Kidney epithelial cell (primary cell): ENCODE measurements around the gene USHBP1. TPM values are rescaled to one million over a fixed set of nuclear protein-coding genes. Genes with fewer than 3 reads are reported as not detected.

Source experiments
- DNase-seq: peaks from one replicate; pipeline ENCODE4 v3.0.0-alpha.2; 2010; ENCODE audit warnings: low read depth
- H3K27me3 ChIP-seq: 2 replicates; pipeline ENCODE4 v1.6.0; 2011; ENCODE audit warnings: low read length; ENCODE audit not compliant: control insufficient read depth, insufficient read depth
- H3K36me3 ChIP-seq: 2 replicates; pipeline ENCODE4 v1.5.1; 2011; ENCODE audit warnings: low read length; ENCODE audit not compliant: control insufficient read depth, insufficient read depth
- H3K4me3 ChIP-seq: 2 replicates; pipeline ENCODE4 v1.5.1; 2011; ENCODE audit warnings: low read depth, mild to moderate bottlenecking, control low read depth, low read length
- total RNA-seq: library from RNA; depleted of rRNA; stranded (reverse); fragments of >200 nt; gene quantifications from 2 replicates; pipeline ENCODE4 v1.2.3, GENCODE V29; 2015
- TF ChIP-seq, protein P1 (sequence below): IDR thresholded peaks from 2 replicates; pipeline ENCODE4 v1.5.1; 2011; ENCODE audit warnings: mild to moderate bottlenecking, moderate library complexity, low read length, control low read depth, inconsistent platforms; ENCODE audit not compliant: insufficient read depth, poor library complexity, severe bottlenecking

The USHBP1 gene
- 0.27 and 0.29 TPM in 2 replicates for total RNA-seq

GRCh38 chr19:17264641-17264979 lies at the start of gene USHBP1:
TSS of gene USHBP1 (minus strand) at chr19:17264745. CDS start at chr19:17264299, 446 bp downstream.
- TF ChIP-seq, protein P1, sequence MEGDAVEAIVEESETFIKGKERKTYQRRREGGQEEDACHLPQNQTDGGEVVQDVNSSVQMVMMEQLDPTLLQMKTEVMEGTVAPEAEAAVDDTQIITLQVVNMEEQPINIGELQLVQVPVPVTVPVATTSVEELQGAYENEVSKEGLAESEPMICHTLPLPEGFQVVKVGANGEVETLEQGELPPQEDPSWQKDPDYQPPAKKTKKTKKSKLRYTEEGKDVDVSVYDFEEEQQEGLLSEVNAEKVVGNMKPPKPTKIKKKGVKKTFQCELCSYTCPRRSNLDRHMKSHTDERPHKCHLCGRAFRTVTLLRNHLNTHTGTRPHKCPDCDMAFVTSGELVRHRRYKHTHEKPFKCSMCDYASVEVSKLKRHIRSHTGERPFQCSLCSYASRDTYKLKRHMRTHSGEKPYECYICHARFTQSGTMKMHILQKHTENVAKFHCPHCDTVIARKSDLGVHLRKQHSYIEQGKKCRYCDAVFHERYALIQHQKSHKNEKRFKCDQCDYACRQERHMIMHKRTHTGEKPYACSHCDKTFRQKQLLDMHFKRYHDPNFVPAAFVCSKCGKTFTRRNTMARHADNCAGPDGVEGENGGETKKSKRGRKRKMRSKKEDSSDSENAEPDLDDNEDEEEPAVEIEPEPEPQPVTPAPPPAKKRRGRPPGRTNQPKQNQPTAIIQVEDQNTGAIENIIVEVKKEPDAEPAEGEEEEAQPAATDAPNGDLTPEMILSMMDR: no peak
- Histone ChIP-seq H3K4me3 (no peak within 1 kb of the TSS), H3K36me3 (peaks cover 2% of the 10 kb centered on the region), H3K27me3 (no peaks in the 10 kb centered on the region)
- no peak for DNase-seq

DNA sequence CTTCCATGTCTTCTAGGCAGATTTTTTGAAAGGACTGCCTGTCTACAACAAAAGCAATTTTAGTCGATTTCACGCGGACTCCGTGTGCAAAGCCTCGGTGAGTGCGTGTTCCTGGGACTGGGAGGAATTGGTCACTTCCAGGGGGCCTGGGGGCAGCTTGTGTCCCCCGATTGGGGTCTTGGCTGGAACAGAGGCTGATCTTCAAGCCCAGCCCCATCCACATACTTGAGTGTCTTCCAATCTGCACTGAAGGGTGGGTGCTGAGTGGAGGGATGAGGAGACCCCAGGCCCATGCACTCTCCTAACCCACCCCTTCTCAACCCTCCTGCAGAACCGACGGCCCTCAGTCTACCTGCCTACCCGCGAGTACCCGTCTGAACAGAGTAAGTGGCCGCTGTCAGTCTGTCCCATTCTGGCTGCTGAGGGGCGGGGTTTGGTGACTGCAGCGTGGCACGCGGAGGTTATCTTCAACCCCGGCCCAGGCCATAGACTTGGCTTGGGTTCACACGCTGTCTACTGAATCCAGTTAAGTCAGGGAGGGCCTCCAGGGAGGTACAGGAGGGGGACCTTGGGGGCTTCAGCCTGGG lies 49.6 kb upstream of the USHBP1 start:
- H3K4me3 ChIP-seq: no peak overlapping the region
- no peak for DNase-seq
- H3K36me3 ChIP-seq: peaks cover 3% of the 10 kb centered on the region
- TF ChIP-seq, protein P1: no peak
- no peaks in the 10 kb centered on the region for H3K27me3 ChIP-seq

GRCh38 chr19:17312189-17313113 lies 47.9 kb upstream of the USHBP1 start:
- Histone ChIP-seq H3K27me3 (no peaks in the 10 kb centered on the region), H3K4me3 (no peak overlapping the region), H3K36me3 (peaks cover 3% of the 10 kb centered on the region)
- DNase-seq: no peak
- TF ChIP-seq, protein P1: no peak

- DNase-seq: peak; percentile 63
- Histone ChIP-seq H3K36me3 (peaks cover 3% of the 10 kb centered on the region), H3K4me3 (no peak overlapping the region), H3K27me3 (no peaks in the 10 kb centered on the region)
- TF ChIP-seq, protein P1: no peak
Measured at GRCh38 chr19:17311455-17312188, 47.1 kb upstream of the USHBP1 start.

DNA sequence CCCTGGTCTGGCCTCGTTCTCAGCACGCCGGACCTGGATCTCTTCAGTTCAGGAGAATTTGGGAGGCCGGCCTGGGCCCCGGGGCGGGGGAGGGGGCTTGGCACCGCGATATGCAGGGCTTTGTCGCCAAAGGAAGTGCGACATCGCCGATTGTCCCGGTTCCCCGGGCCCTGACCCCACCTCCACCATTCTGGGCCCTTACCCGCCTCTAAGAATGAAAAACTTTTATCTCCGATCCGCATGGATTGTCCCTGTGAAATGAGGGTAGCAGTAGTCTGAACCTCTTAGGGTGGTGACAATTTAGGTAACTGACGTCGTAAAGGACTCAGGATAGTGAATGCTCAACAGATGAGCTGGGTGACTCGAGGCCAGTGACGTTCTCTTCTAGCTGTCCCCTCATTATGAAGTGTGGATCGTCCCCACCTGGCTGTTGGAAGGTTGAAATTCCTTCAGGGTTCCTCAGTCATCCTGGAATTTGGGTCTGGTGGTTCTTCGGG lies 45.5 kb upstream of the USHBP1 start:
- H3K4me3 ChIP-seq: peak overlapping the region; percentile 92
- H3K36me3 ChIP-seq: peaks cover 3% of the 10 kb centered on the region
- H3K27me3 ChIP-seq: no peaks in the 10 kb centered on the region
- no peak for DNase-seq
- TF ChIP-seq, protein P1: no peak
